B cell (primary cell): Measurements from ENCODE around the gene SKAP2. TPM values are rescaled to one million over a fixed set of nuclear protein-coding genes. Genes with fewer than 3 reads are reported as not detected.

ENCODE experiments used
- ATAC-seq: fragments of 200-7000 bp; cut with Tn5 transposase; one replicate; pipeline ENCODE4 v1.10.0; 2021; ENCODE audit warnings: low read depth, mild to moderate bottlenecking, moderate number of reproducible peaks, moderate library complexity
- CTCF ChIA-PET: fragments of 350-600 bp; sonication (Branson Sonifier 250); formaldehyde crosslinking; loops from one replicate; lab custom pipeline; 2021; ENCODE audit warnings: antibody characterized with exemption, inconsistent platforms; lab: Charles Lee
- POLR2A ChIA-PET: fragments of 350-600 bp; sonication (Branson Sonifier 250); formaldehyde crosslinking; loops from one replicate; lab custom pipeline; 2021; ENCODE audit warnings: antibody characterized with exemption; lab: Charles Lee
- DNase-seq: peaks from one replicate; pipeline ENCODE4 v3.0.0; 2013
- H2AFZ ChIP-seq: 2 replicates; pipeline ENCODE4 v1.6.1; 2012; ENCODE audit warnings: mild to moderate bottlenecking, low read depth, low read length; ENCODE audit not compliant: insufficient read depth, poor library complexity, severe bottlenecking
- H3K27ac ChIP-seq, 2 donors: 1 replicate in 1 of 2; 2 replicates in 1 of 2; pipeline ENCODE4 v1.5.1; 2012 to 2013; ENCODE audit warnings: low read length in 2 of 2, mild to moderate bottlenecking in 2 of 2, moderate library complexity in 1 of 2
- H3K27me3 ChIP-seq, 4 experiments: fragments of 200-600 bp in 1 of 4; sonication (generic) in 1 of 4; replicated peaks in 1 of 4; 1 replicate in 2 of 4; 2 replicates in 2 of 4; pipeline versions ENCODE4 v1.6.1 to v1.7.0; 2013 to 2016; ENCODE audit warnings: low read length in 3 of 4, mild to moderate bottlenecking in 2 of 4, mixed read lengths in 1 of 4, moderate library complexity in 1 of 4; ENCODE audit not compliant: insufficient read depth in 4 of 4, control insufficient read depth in 3 of 4; ENCODE audit errors: control extremely low read depth in 1 of 4
- H3K36me3 ChIP-seq, 2 experiments: replicated peaks in 1 of 2; 1 replicate in 1 of 2; 2 replicates in 1 of 2; pipeline versions ENCODE4 v1.6.1 to v1.7.1; 2013; ENCODE audit warnings: low read length in 1 of 2; ENCODE audit not compliant: insufficient read depth in 2 of 2, control insufficient read depth in 1 of 2; ENCODE audit errors: control extremely low read depth in 1 of 2, extremely low read depth in 1 of 2
- H3K4me1 ChIP-seq, 2 donors: fragments of 200-600 bp in 1 of 2; sonication (generic) in 1 of 2; 1 replicate in 1 of 2; 2 replicates in 1 of 2; pipeline versions ENCODE4 v1.5.1 to v1.6.1; 2013 to 2017; ENCODE audit warnings: low read length in 2 of 2; ENCODE audit not compliant: control insufficient read depth in 2 of 2, insufficient read depth in 2 of 2
- H3K4me2 ChIP-seq: replicated peaks from 2 replicates; pipeline ENCODE3; 2012; ENCODE audit warnings: mild to moderate bottlenecking, low read depth, low read length; ENCODE audit not compliant: poor library complexity, severe bottlenecking
- H3K4me3 ChIP-seq, 5 experiments: fragments of 200-600 bp in 1 of 5; sonication (generic) in 1 of 5; 1 replicate in 3 of 5; 2 replicates in 2 of 5; pipeline versions ENCODE4 v1.5.1 to v1.7.0; 2011 to 2016; ENCODE audit warnings: low read length in 4 of 5, mild to moderate bottlenecking in 4 of 5, low read depth in 2 of 5, control low read depth in 1 of 5, moderate library complexity in 1 of 5; ENCODE audit not compliant: insufficient read depth in 1 of 5; ENCODE audit errors: control extremely low read depth in 1 of 5, extremely low read depth in 1 of 5
- H3K79me2 ChIP-seq: fragments of 200-600 bp; sonication (generic); one replicate; pipeline ENCODE4 v1.6.0; 2016; ENCODE audit warnings: low read length; ENCODE audit not compliant: control insufficient read depth, insufficient read depth
- H3K9ac ChIP-seq: fragments of 200-600 bp; sonication (generic); 2 replicates; pipeline ENCODE4 v1.6.1; 2017; ENCODE audit warnings: mild to moderate bottlenecking, low read length, moderate library complexity
- H3K9me3 ChIP-seq, 3 donors: one replicate each; pipeline versions ENCODE4 v1.6.1 to v1.7.1; 2013; ENCODE audit warnings: low read length in 2 of 3; ENCODE audit not compliant: control insufficient read depth in 2 of 3, insufficient read depth in 1 of 3; ENCODE audit errors: control extremely low read depth in 1 of 3
- H4K20me1 ChIP-seq: 2 replicates; pipeline ENCODE4 v1.6.0; 2012; ENCODE audit warnings: mild to moderate bottlenecking, low read length; ENCODE audit not compliant: insufficient read depth, control insufficient read depth, poor library complexity, severe bottlenecking
- H3K27ac Mint-ChIP-seq: one replicate; pipeline ENCODE4 v1.8.0; 2021; ENCODE audit warnings: mixed read lengths
- H3K27me3 Mint-ChIP-seq: one replicate; pipeline ENCODE4 v1.8.0; 2021; ENCODE audit warnings: mixed read lengths
- H3K4me1 Mint-ChIP-seq: one replicate; pipeline ENCODE4 v1.8.0; 2021; ENCODE audit warnings: mixed read lengths
- H3K4me3 Mint-ChIP-seq: one replicate; pipeline ENCODE4 v1.8.0; 2021; ENCODE audit warnings: mixed read lengths
- H3K9me3 Mint-ChIP-seq: one replicate; pipeline ENCODE4 v1.8.0; 2022; ENCODE audit warnings: mixed read lengths; ENCODE audit not compliant: insufficient read depth
- EZH2 ChIP-seq: IDR thresholded peaks from 2 replicates; pipeline ENCODE4 v1.6.1; 2012; ENCODE audit warnings: borderline replicate concordance, low read depth, mild to moderate bottlenecking, moderate library complexity, low read length; ENCODE audit not compliant: insufficient read depth, poor library complexity, severe bottlenecking
- WGBS: methylation state at CpG from one replicate; pipeline ENCODE4 v1.1.5; 2013; ENCODE audit warnings: missing lambda C conversion rate; ENCODE audit not compliant: insufficient coverage; 5-methylcytosine and 5-hydroxymethylcytosine counted together
- intact Hi-C: fragments of 100-400 bp; cut with micrococcal nuclease; formaldehyde crosslinking; loops from one replicate; pipeline ENCODE4 v1.10.0; 2022
- polyA plus RNA-seq: library from polyadenylated mRNA; depleted of rRNA; stranded (reverse); fragments of >200 nt; gene quantifications from 2 replicates; pipeline ENCODE4 v1.2.3, GENCODE V29; 2012
- total RNA-seq, 2 donors: library from RNA; stranded (reverse); fragments of 120-200 nt in 1 of 2; gene quantifications; 1 replicate in 1 of 2; 2 replicates in 1 of 2; pipeline versions ENCODE4 v1.2.3 to v1.2.4, GENCODE V29; 2013 to 2022
- TF ChIP-seq, protein P1 (sequence below): fragments of 200-600 bp; IDR thresholded peaks from one replicate; pipeline ENCODE4 v1.8.0; 2022; ENCODE audit warnings: antibody characterized with exemption, mild to moderate bottlenecking

Gene SKAP2
- total and polyA plus RNA-seq, 2 donors (not counting 1 experiment from before 2014, with no cell fraction given) = 12.8 to 58.4 TPM

DNA sequence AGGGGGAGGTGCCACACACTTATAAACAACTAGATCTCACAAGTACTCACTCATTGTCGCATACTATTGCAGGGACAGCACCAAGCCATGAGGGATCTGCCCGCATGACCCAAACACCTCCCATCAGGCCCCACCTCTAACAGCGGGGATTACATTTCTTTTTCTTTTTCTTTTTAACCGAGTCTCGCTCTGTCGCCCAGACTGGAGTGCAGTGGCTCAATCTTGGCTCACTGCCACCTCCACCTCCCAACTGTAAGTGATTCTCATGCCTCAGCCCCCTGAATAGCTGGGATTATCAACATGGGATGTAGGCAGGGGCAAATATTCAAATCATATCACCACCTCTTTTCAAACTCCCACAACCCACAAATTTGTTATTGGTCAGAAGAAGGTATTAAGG lies 76.7 kb downstream of the SKAP2 start:
- Histone ChIP-seq H3K27me3 (no peaks in the 10 kb centered on the region), H3K9me3 (no peaks in the 10 kb centered on the region), H3K4me1 (no peaks in the 10 kb centered on the region), H3K4me2 (no peak overlapping the region), H3K4me3 (no peak overlapping the region), H3K27ac (no peak overlapping the region), H3K9ac (no peak overlapping the region), H3K79me2 (peaks cover 3% of the 10 kb centered on the region), H2AFZ (no peak overlapping the region), H3K36me3 (peaks cover 0 to 2% of the 10 kb centered on the region in 2 experiments), H4K20me1 (no peaks in the 10 kb centered on the region)
- intact Hi-C loops = no loop called here
- ChIA-PET CTCF (no interaction called here), POLR2A (no interaction called here)
- DNase-seq (no peak), ATAC-seq (no peak)
- 96% methylated on average over 3 of the region's 6 CpGs for WGBS
- H3K4me3 Mint-ChIP-seq = no peak overlapping the region
- no peaks in the 10 kb centered on the region for H3K4me1 Mint-ChIP-seq
- no peak overlapping the region for H3K27ac Mint-ChIP-seq
- no peaks in the 10 kb centered on the region for H3K9me3 Mint-ChIP-seq
- no peak for TF ChIP-seq EZH2
- H3K27me3 Mint-ChIP-seq = no peaks in the 10 kb centered on the region

GRCh38 chr7:26784118-26784517 lies 80.3 kb downstream of the SKAP2 start:
- POLR2A ChIA-PET = no interaction called here
- Histone ChIP-seq H4K20me1 (no peaks in the 10 kb centered on the region), H3K27ac (no peak overlapping the region), H3K9me3 (no peaks in the 10 kb centered on the region), H3K36me3 (peaks cover 0 to 2% of the 10 kb centered on the region in 2 experiments), H3K27me3 (no peaks in the 10 kb centered on the region), H2AFZ (no peak overlapping the region), H3K9ac (no peak overlapping the region), H3K4me3 (no peak overlapping the region), H3K79me2 (peaks cover 3% of the 10 kb centered on the region), H3K4me2 (no peak overlapping the region), H3K4me1 (no peaks in the 10 kb centered on the region)
- intact Hi-C loops = no loop called here
- DNase-seq = no peak
- ATAC-seq = no peak
- no peaks in the 10 kb centered on the region for H3K4me1 Mint-ChIP-seq
- H3K27me3 Mint-ChIP-seq = no peaks in the 10 kb centered on the region
- TF ChIP-seq, protein P1, sequence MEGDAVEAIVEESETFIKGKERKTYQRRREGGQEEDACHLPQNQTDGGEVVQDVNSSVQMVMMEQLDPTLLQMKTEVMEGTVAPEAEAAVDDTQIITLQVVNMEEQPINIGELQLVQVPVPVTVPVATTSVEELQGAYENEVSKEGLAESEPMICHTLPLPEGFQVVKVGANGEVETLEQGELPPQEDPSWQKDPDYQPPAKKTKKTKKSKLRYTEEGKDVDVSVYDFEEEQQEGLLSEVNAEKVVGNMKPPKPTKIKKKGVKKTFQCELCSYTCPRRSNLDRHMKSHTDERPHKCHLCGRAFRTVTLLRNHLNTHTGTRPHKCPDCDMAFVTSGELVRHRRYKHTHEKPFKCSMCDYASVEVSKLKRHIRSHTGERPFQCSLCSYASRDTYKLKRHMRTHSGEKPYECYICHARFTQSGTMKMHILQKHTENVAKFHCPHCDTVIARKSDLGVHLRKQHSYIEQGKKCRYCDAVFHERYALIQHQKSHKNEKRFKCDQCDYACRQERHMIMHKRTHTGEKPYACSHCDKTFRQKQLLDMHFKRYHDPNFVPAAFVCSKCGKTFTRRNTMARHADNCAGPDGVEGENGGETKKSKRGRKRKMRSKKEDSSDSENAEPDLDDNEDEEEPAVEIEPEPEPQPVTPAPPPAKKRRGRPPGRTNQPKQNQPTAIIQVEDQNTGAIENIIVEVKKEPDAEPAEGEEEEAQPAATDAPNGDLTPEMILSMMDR = no peak
- TF ChIP-seq EZH2 = no peak
- H3K27ac Mint-ChIP-seq = no peak overlapping the region
- 100% methylated on average over 2 of the region's 3 CpGs for WGBS
- H3K4me3 Mint-ChIP-seq = no peak overlapping the region
- no peaks in the 10 kb centered on the region for H3K9me3 Mint-ChIP-seq
- CTCF ChIA-PET = no interaction called here
